WTC11 (cell line): Measurements from ENCODE around the gene XRCC4. TPM values are rescaled to one million over a fixed set of nuclear protein-coding genes. Genes with fewer than 3 reads are reported as not detected.

Experiments
- ATAC-seq: fragments of 200-7000 bp; cut with Tn5 transposase; 2 replicates; pipeline ENCODE4 v1.10.0; 2021; ENCODE audit warnings: mild to moderate bottlenecking, moderate library complexity
- CTCF ChIA-PET: fragments of 300-600 bp; sonication (Branson Sonifier 250); formaldehyde crosslinking; loops from one replicate; lab custom pipeline; 2021; ENCODE audit warnings: antibody characterized with exemption; lab: Charles Lee
- POLR2A ChIA-PET: fragments of 350-600 bp; sonication (Branson Sonifier 250); formaldehyde crosslinking; loops from one replicate; lab custom pipeline; 2021; ENCODE audit warnings: antibody characterized with exemption; lab: Charles Lee
- DNase-seq: peaks from one replicate; pipeline ENCODE4 v3.0.0; 2021; ENCODE audit warnings: low spot score
- H3K27ac Mint-ChIP-seq: 2 replicates; pipeline ENCODE4 v1.8.0; 2021; ENCODE audit warnings: mixed read lengths
- H3K27me3 Mint-ChIP-seq: 2 replicates; pipeline ENCODE4 v1.8.0; 2021; ENCODE audit warnings: low read depth, mild to moderate bottlenecking, moderate library complexity, mixed read lengths
- H3K36me3 Mint-ChIP-seq: 2 replicates; pipeline ENCODE4 v1.8.0; 2021; ENCODE audit warnings: mixed read lengths
- H3K4me1 Mint-ChIP-seq: 2 replicates; pipeline ENCODE4 v1.8.0; 2022; ENCODE audit warnings: mixed read lengths
- H3K4me3 Mint-ChIP-seq: 2 replicates; pipeline ENCODE4 v1.8.0; 2021; ENCODE audit warnings: mild to moderate bottlenecking, moderate library complexity, mixed read lengths
- H3K9me3 Mint-ChIP-seq: 2 replicates; pipeline ENCODE4 v1.8.0; 2021; ENCODE audit warnings: mixed read lengths
- ATF6 ChIP-seq: sonication (generic); formaldehyde crosslinking; IDR thresholded peaks from 2 replicates; pipeline ENCODE4 v1.8.1; 2023; ENCODE audit warnings: mild to moderate bottlenecking, missing genetic modification reagents
- ERG ChIP-seq: fragments of 250-450 bp; sonication (Bioruptor Pico); IDR thresholded peaks from 2 replicates; pipeline ENCODE4 v1.8.0; 2021; ENCODE audit warnings: mild to moderate bottlenecking
- ESRRA ChIP-seq: sonication (generic); formaldehyde crosslinking; IDR thresholded peaks from 2 replicates; pipeline ENCODE4 v1.8.1; 2022; ENCODE audit warnings: mild to moderate bottlenecking, missing genetic modification reagents, borderline replicate concordance
- FOXJ3 ChIP-seq: sonication (generic); formaldehyde crosslinking; IDR thresholded peaks from 2 replicates; pipeline ENCODE4 v1.9.0; 2021; ENCODE audit warnings: missing genetic modification reagents, mild to moderate bottlenecking, borderline replicate concordance
- GABPB1 ChIP-seq: sonication (generic); formaldehyde crosslinking; IDR thresholded peaks from 2 replicates; pipeline ENCODE4 v1.8.1; 2023; ENCODE audit warnings: mild to moderate bottlenecking, missing genetic modification reagents
- GRHL2 ChIP-seq: fragments of 250-450 bp; sonication (Bioruptor Pico); IDR thresholded peaks from 2 replicates; pipeline ENCODE4 v1.8.0; 2022; ENCODE audit warnings: mild to moderate bottlenecking, moderate library complexity; ENCODE audit not compliant: insufficient replicate concordance, severe bottlenecking
- HMGXB4 ChIP-seq: sonication (generic); formaldehyde crosslinking; IDR thresholded peaks from 2 replicates; pipeline ENCODE4 v1.8.1; 2023; ENCODE audit warnings: mild to moderate bottlenecking, moderate library complexity, missing genetic modification reagents
- IRF1 ChIP-seq: sonication (generic); formaldehyde crosslinking; IDR thresholded peaks from 2 replicates; pipeline ENCODE4 v1.8.0; 2023; ENCODE audit warnings: missing genetic modification reagents
- IRF2 ChIP-seq: sonication (generic); formaldehyde crosslinking; IDR thresholded peaks from 2 replicates; pipeline ENCODE4 v1.8.0; 2022; ENCODE audit warnings: low read depth, missing genetic modification reagents, borderline replicate concordance
- NFYB ChIP-seq: sonication (generic); formaldehyde crosslinking; conservative IDR thresholded peaks from 2 replicates; pipeline ENCODE4 v1.8.0; 2022; ENCODE audit warnings: low read depth, missing genetic modification reagents
- NR2C2 ChIP-seq: sonication (generic); formaldehyde crosslinking; IDR thresholded peaks from 2 replicates; pipeline ENCODE4 v1.8.0; 2022; ENCODE audit warnings: mild to moderate bottlenecking, missing genetic modification reagents
- PRDM15 ChIP-seq: sonication (generic); formaldehyde crosslinking; IDR thresholded peaks from 2 replicates; pipeline ENCODE4 v1.8.0; 2022; ENCODE audit warnings: missing genetic modification reagents
- RORB ChIP-seq: fragments of 250-450 bp; sonication (Bioruptor Pico); IDR thresholded peaks from 2 replicates; pipeline ENCODE4 v1.9.0; 2021; ENCODE audit warnings: mild to moderate bottlenecking
- SMAD3 ChIP-seq: sonication (generic); formaldehyde crosslinking; IDR thresholded peaks from 2 replicates; pipeline ENCODE4 v1.8.0; 2022; ENCODE audit warnings: missing genetic modification reagents, mild to moderate bottlenecking, borderline replicate concordance
- SP1 ChIP-seq: sonication (generic); formaldehyde crosslinking; conservative IDR thresholded peaks from 2 replicates; pipeline ENCODE4 v1.8.1; 2022; ENCODE audit warnings: missing genetic modification reagents
- USF1 ChIP-seq: sonication (generic); formaldehyde crosslinking; IDR thresholded peaks from 2 replicates; pipeline ENCODE4 v1.8.0; 2022; ENCODE audit warnings: mild to moderate bottlenecking, missing genetic modification reagents
- USF2 ChIP-seq: sonication (generic); formaldehyde crosslinking; IDR thresholded peaks from 2 replicates; pipeline ENCODE4 v1.8.1; 2023; ENCODE audit warnings: mild to moderate bottlenecking, missing genetic modification reagents, moderate library complexity
- total RNA-seq: library from RNA; stranded (reverse); gene quantifications from 3 replicates; pipeline ENCODE4 v1.2.3, GENCODE V29; 2021

Gene XRCC4
- total RNA-seq, 1 experiment from 2014 or later, result 13.5 TPM

GRCh38 chr5:83363886-83364275, 286.5 kb downstream of the XRCC4 start:
- no peaks in the 10 kb centered on the region for H3K4me1 Mint-ChIP-seq
- CTCF ChIA-PET, result no interaction called here
- DNase-seq (no peak), ATAC-seq (no peak)
- peaks cover 41% of the 10 kb centered on the region for H3K9me3 Mint-ChIP-seq
- TF ChIP-seq USF2 (CRISPR knock-in tag), result no peak
- no peak for TF ChIP-seq RORB (CRISPR knock-in tag)
- no peak for TF ChIP-seq NR2C2 (CRISPR knock-in tag)
- no peak for TF ChIP-seq USF1 (CRISPR knock-in tag)
- H3K4me3 Mint-ChIP-seq, result no peak overlapping the region
- no peaks in the 10 kb centered on the region for H3K27me3 Mint-ChIP-seq
- peaks cover 24% of the 10 kb centered on the region for H3K36me3 Mint-ChIP-seq
- no peak overlapping the region for H3K27ac Mint-ChIP-seq
- POLR2A ChIA-PET, result no interaction called here

- DNase-seq (no peak), ATAC-seq (no peak)
- CTCF ChIA-PET, result no interaction called here
- TF ChIP-seq IRF2 (CRISPR knock-in tag) (no peak), ESRRA (no peak), GABPB1 (CRISPR knock-in tag) (no peak), USF2 (CRISPR knock-in tag) (no peak), FOXJ3 (CRISPR knock-in tag) (no peak), SP1 (CRISPR knock-in tag) (no peak)
- H3K27me3 Mint-ChIP-seq, result no peaks in the 10 kb centered on the region
- H3K9me3 Mint-ChIP-seq, result peaks cover 35% of the 10 kb centered on the region
- no peak overlapping the region for H3K4me3 Mint-ChIP-seq
- no peak overlapping the region for H3K27ac Mint-ChIP-seq
- peaks cover 18% of the 10 kb centered on the region for H3K36me3 Mint-ChIP-seq
- no peaks in the 10 kb centered on the region for H3K4me1 Mint-ChIP-seq
- POLR2A ChIA-PET, result no interaction called here
These were observed 287.3 kb downstream of the XRCC4 start for GRCh38 chr5:83364312-83365299.

GRCh38 chr5:83368319-83368718, 291.0 kb downstream of the XRCC4 start:
- Mint-ChIP-seq H3K4me1 (peaks cover 4% of the 10 kb centered on the region), H3K27ac (no peak overlapping the region), H3K9me3 (peaks cover 23% of the 10 kb centered on the region), H3K4me3 (no peak overlapping the region), H3K36me3 (peaks cover 5% of the 10 kb centered on the region), H3K27me3 (no peaks in the 10 kb centered on the region)
- ATAC-seq, result no peak
- no peak for DNase-seq
- ChIA-PET POLR2A (no interaction called here), CTCF (no interaction called here)
- no peak for TF ChIP-seq HMGXB4
- no peak for TF ChIP-seq PRDM15 (CRISPR knock-in tag)
- TF ChIP-seq GRHL2 (CRISPR knock-in tag), result no peak
- no peak for TF ChIP-seq SMAD3 (CRISPR knock-in tag)
- no peak for TF ChIP-seq IRF1 (CRISPR knock-in tag)
- no peak for TF ChIP-seq ATF6
- no peak for TF ChIP-seq ERG
- no peak for TF ChIP-seq NFYB (CRISPR knock-in tag)
